GM12878 (cell line): ENCODE results near the gene SH2D3A. TPM values are rescaled to one million over a fixed set of nuclear protein-coding genes. Genes with fewer than 3 reads are reported as not detected.

Experiments
- ATF7 ChIP-seq: fragments of 450-650 bp; IDR thresholded peaks from 2 replicates; pipeline ENCODE4 v1.6.1; 2016; ENCODE audit warnings: low read depth, mild to moderate bottlenecking
- BRCA1 ChIP-seq: IDR thresholded peaks from 2 replicates; pipeline ENCODE4 v1.6.1; 2011; ENCODE audit warnings: low read depth, low read length, improper control_type of control experiment
- FOS ChIP-seq: IDR thresholded peaks from 3 replicates; pipeline ENCODE4 v1.6.1; 2011; ENCODE audit warnings: borderline replicate concordance; ENCODE audit not compliant: insufficient read length; ENCODE audit errors: extremely low read depth
- FOXK2 ChIP-seq: fragments of 450-650 bp; IDR thresholded peaks from 2 replicates; pipeline ENCODE4 v1.6.1; 2017; ENCODE audit warnings: mild to moderate bottlenecking, moderate library complexity
- HDAC6 ChIP-seq: fragments of 200-600 bp; sonication (generic); IDR thresholded peaks from one replicate; pipeline ENCODE4 v1.8.0; 2017; ENCODE audit warnings: antibody characterized with exemption; ENCODE audit not compliant: unreplicated experiment
- IKZF2 ChIP-seq, 2 experiments: fragments of 450-650 bp; IDR thresholded peaks; 2 replicates each; pipeline ENCODE4 v1.6.1; 2017; ENCODE audit warnings: mild to moderate bottlenecking in 2 of 2, moderate library complexity in 2 of 2
- MAX ChIP-seq: IDR thresholded peaks from 2 replicates; pipeline ENCODE4 v1.6.1; 2012; ENCODE audit warnings: low read depth, low read length, improper control_type of control experiment
- NFXL1 ChIP-seq: fragments of 450-650 bp; IDR thresholded peaks from 2 replicates; pipeline ENCODE4 v1.6.1; 2017; ENCODE audit warnings: antibody characterized with exemption, mild to moderate bottlenecking, borderline replicate concordance
- POLR2AphosphoS5 ChIP-seq: IDR thresholded peaks from 2 replicates; pipeline ENCODE4 v1.6.1; 2011; ENCODE audit warnings: mild to moderate bottlenecking, low read length, inconsistent platforms
- POU2F2 ChIP-seq: IDR thresholded peaks from 3 replicates; pipeline ENCODE4 v1.6.1; 2011; ENCODE audit warnings: low read depth, mild to moderate bottlenecking, low read length, borderline replicate concordance
- PRDM15 ChIP-seq: fragments of 450-650 bp; formaldehyde crosslinking; IDR thresholded peaks from 2 replicates; pipeline ENCODE4 v1.4.0; 2020; ENCODE audit warnings: mild to moderate bottlenecking, moderate library complexity
- RAD21 ChIP-seq: IDR thresholded peaks from 2 replicates; pipeline ENCODE4 v1.6.1; 2011; ENCODE audit warnings: mild to moderate bottlenecking, low read depth, low read length, moderate library complexity; ENCODE audit not compliant: insufficient read depth
- RB1 ChIP-seq: fragments of 450-650 bp; formaldehyde crosslinking; IDR thresholded peaks from 2 replicates; pipeline ENCODE4 v1.6.1; 2017; ENCODE audit warnings: mild to moderate bottlenecking, borderline replicate concordance
- SP1 ChIP-seq: IDR thresholded peaks from one replicate; pipeline ENCODE4 v1.6.1; 2011; ENCODE audit warnings: low read depth, low read length
- SPI1 ChIP-seq: IDR thresholded peaks from 2 replicates; pipeline ENCODE4 v1.6.1; 2011; ENCODE audit warnings: low read depth, mild to moderate bottlenecking, low read length, moderate library complexity, borderline replicate concordance; ENCODE audit not compliant: insufficient read depth
- SREBF2 ChIP-seq: IDR thresholded peaks from 2 replicates; pipeline ENCODE4 v1.6.1; 2012; ENCODE audit warnings: mild to moderate bottlenecking, low read length
- SUZ12 ChIP-seq: fragments of 200-600 bp; sonication (generic); IDR thresholded peaks from one replicate; pipeline ENCODE4 v1.6.1; 2018; ENCODE audit warnings: antibody characterized with exemption, mild to moderate bottlenecking; ENCODE audit not compliant: unreplicated experiment
- TCF12 ChIP-seq: IDR thresholded peaks from 2 replicates; pipeline ENCODE4 v1.6.1; 2011; ENCODE audit warnings: low read depth, mild to moderate bottlenecking, low read length
- TCF7 ChIP-seq: IDR thresholded peaks from 2 replicates; pipeline ENCODE4 v1.6.1; 2014; ENCODE audit warnings: antibody characterized with exemption, borderline replicate concordance
- WRNIP1 ChIP-seq: IDR thresholded peaks from 2 replicates; pipeline ENCODE4 v1.6.1; 2011; ENCODE audit warnings: low read depth, low read length, improper control_type of control experiment, borderline replicate concordance
- ZNF24 ChIP-seq: fragments of 450-650 bp; IDR thresholded peaks from 2 replicates; pipeline ENCODE4 v1.6.1; 2017; ENCODE audit warnings: antibody characterized with exemption, mild to moderate bottlenecking
- ZNF384 ChIP-seq: IDR thresholded peaks from 2 replicates; pipeline ENCODE4 v1.6.1; 2012; ENCODE audit warnings: low read depth, mild to moderate bottlenecking, low read length, improper control_type of control experiment, borderline replicate concordance
- ZNF592 ChIP-seq: fragments of 450-650 bp; IDR thresholded peaks from 2 replicates; pipeline ENCODE4 v1.6.1; 2017; ENCODE audit warnings: mild to moderate bottlenecking, moderate library complexity
- ZNF622 ChIP-seq: fragments of 450-650 bp; IDR thresholded peaks from 2 replicates; pipeline ENCODE4 v1.6.1; 2017; ENCODE audit warnings: mild to moderate bottlenecking, inconsistent platforms
- ZSCAN29 ChIP-seq: fragments of 450-650 bp; IDR thresholded peaks from 2 replicates; pipeline ENCODE4 v1.6.1; 2017; ENCODE audit warnings: mild to moderate bottlenecking, moderate library complexity
- polyA plus RNA-seq, 11 experiments: library from polyadenylated mRNA; depleted of rRNA in 4 of 11; unstranded in 6 of 11; stranded (reverse) in 5 of 11; fragments of >200 nt; fragmentation: Nextera tagmentation in 4 of 11; fragmentation: Illumina TruSeq in 1 of 11; extraction: Ambion mirVana in 4 of 11; extraction: Trizol in 1 of 11; gene quantifications; 1 replicate in 1 of 11; 2 replicates in 10 of 11; pipeline versions ENCODE4 v1.2.1 to v1.2.3, GENCODE V29; 2011 to 2016; ENCODE audit warnings: inconsistent platforms in 2 of 11, missing spikeins in 2 of 11, low read depth in 1 of 11
- total RNA-seq, 4 experiments: library from RNA; depleted of rRNA in 3 of 4; stranded (reverse); fragments of >200 nt in 3 of 4; fragmentation: Illumina TruSeq in 1 of 4; extraction: Trizol in 1 of 4; gene quantifications; 2 replicates each; pipeline versions ENCODE4 v1.2.1 to v1.2.3, GENCODE V29; 2013 to 2021

Gene SH2D3A
- total and polyA plus RNA-seq, 10 of the 15 experiments (the other 5 are each of a cell fraction or from before 2014, with no cell fraction given) = 0.77 to 24.4 (median 9.5) TPM

- TF ChIP-seq PRDM15 (CRISPR knock-in tag) (no peak), TCF12 (no peak), IKZF2 (IDR thresholded peaks at IDR 0.05) (no peak), SUZ12 (no peak), POU2F2 (no peak), ATF7 (no peak), SPI1 (no peak), POLR2AphosphoS5 (no peak), RB1 (no peak), ZSCAN29 (no peak), RAD21 (no peak), BRCA1 (no peak), FOXK2 (no peak), NFXL1 (no peak), HDAC6 (no peak), ZNF384 (no peak), ZNF24 (no peak), SREBF2 (no peak), ZNF592 (no peak), FOS (no peak), TCF7 (no peak), WRNIP1 (no peak), SP1 (no peak), ZNF622 (no peak), MAX (no peak)
Observed at GRCh38 chr19:6761053-6761676, 6.1 kb downstream of the SH2D3A start (continued).
